ENCODE results near the gene HTRA3. TPM values are rescaled to one million over a fixed set of nuclear protein-coding genes. Genes with fewer than 3 reads are reported as not detected.

The HTRA3 gene
- total and polyA plus RNA-seq, 2 of the 8 experiments (the other 6 are each of a cell fraction or from before 2014, with no cell fraction given): 3.2 to 5.8 TPM

GRCh38 chr4:8274765-8275547 is 5.4 kb downstream of the HTRA3 start:
- no peak overlapping the region for H2BK15ac ChIP-seq (ENCODE audit: low read length)

More at GRCh38 chr4:8274765-8275547, 5.4 kb downstream of the HTRA3 start:
- Histone ChIP-seq H3K36me3 (ENCODE audit: control insufficient read depth in 2 of 4, insufficient read depth in 4 of 4, low read length in 3 of 4) (no peaks in the 10 kb centered on the region), H4K5ac (ENCODE audit: insufficient read length, low read depth, low read length) (no peak overlapping the region), H3K4ac (replicated peaks; ENCODE audit: insufficient read length, low read depth, low read length) (no peak overlapping the region), H3K14ac (ENCODE audit: insufficient read length) (no peak overlapping the region), H3K4me1 (replicated peaks in 1 of 4; ENCODE audit: control insufficient read depth in 3 of 4, insufficient read depth in 4 of 4, low read length in 3 of 4) (no peaks in the 10 kb centered on the region; a peak in 3 of 7 replicates), H3K4me3 (ENCODE audit: extremely low read depth in 1 of 4, insufficient read depth in 2 of 4, low read depth in 3 of 4, low read length in 4 of 4) (no peak overlapping the region), H3K27ac (ENCODE audit: low read depth, low read length) (no peak overlapping the region), H2AFZ (ENCODE audit: low read length) (no peak overlapping the region), H4K8ac (ENCODE audit: extremely low read depth, insufficient read depth, low read length) (no peak overlapping the region), H2BK120ac (replicated peaks; ENCODE audit: low read depth, low read length) (no peak overlapping the region), H3K9me3 (ENCODE audit: insufficient read depth in 2 of 2, low read depth in 1 of 2, low read length in 1 of 2) (no peaks in the 10 kb centered on the region), H3K9ac (replicated peaks in 1 of 4; ENCODE audit: extremely low read depth in 1 of 4, low read depth in 3 of 4, low read length in 3 of 4) (no peak overlapping the region), H3K79me2 (ENCODE audit: control insufficient read depth in 1 of 2, insufficient read depth in 2 of 2, low read length in 2 of 2) (no peaks in the 10 kb centered on the region), H2BK20ac (ENCODE audit: low read length) (no peak overlapping the region), H3K79me1 (ENCODE audit: low read depth, low read length) (no peaks in the 10 kb centered on the region), H3K56ac (replicated peaks; ENCODE audit: insufficient read length, low read depth, low read length) (no peak overlapping the region), H4K20me1 (replicated peaks in 1 of 2; ENCODE audit: control insufficient read depth in 1 of 2, insufficient read depth in 2 of 2, low read length in 2 of 2) (peaks cover 0 to 1% of the 10 kb centered on the region in 2 experiments), H3K18ac (ENCODE audit: extremely low read depth, low read length) (no peak overlapping the region), H3K27me3 (replicated peaks in 1 of 4; ENCODE audit: control insufficient read depth in 3 of 4, extremely low read depth in 1 of 4, insufficient read depth in 3 of 4, low read length in 3 of 4) (peaks cover 7 to 19% (median 15%) of the 10 kb centered on the region in 4 experiments; a peak in 6 of 7 replicates), H3K23me2 (ENCODE audit: low read depth, low read length) (peaks cover 2% of the 10 kb centered on the region; the same call in 1 of the 2 replicates), H2BK5ac (ENCODE audit: low read depth, low read length) (no peak overlapping the region), H3K4me2 (ENCODE audit: insufficient read depth in 1 of 2, low read depth in 2 of 2, low read length in 2 of 2) (no peak overlapping the region), H2AK5ac (ENCODE audit: low read depth, low read length) (no peak overlapping the region), H3K23ac (ENCODE audit: insufficient read length) (no peak overlapping the region), H2BK12ac (ENCODE audit: low read depth, low read length) (no peak overlapping the region), H4K91ac (replicated peaks; ENCODE audit: insufficient read length, low read length) (no peak overlapping the region)
- DNase-seq (ENCODE audit: low read depth in 1 of 2, low spot score in 2 of 2) (no peak), FAIRE-seq (no peak)
- 92% methylated on average over 18 of the region's 19 CpGs; no CpG with 5 or more reads in 1 of the 2 experiments for WGBS, 2 experiments (ENCODE audit: extremely low coverage in 1 of 2, insufficient coverage in 1 of 2, insufficient read length in 1 of 2, insufficient replicate concordance in 2 of 2, low coverage in 1 of 2, low lambda C conversion rate in 2 of 2, missing lambda C conversion rate in 1 of 2)
- TF ChIP-seq CEBPB (IDR thresholded peaks at IDR 0.05; ENCODE audit: low read depth, low read length): no peak
- no peak for TF ChIP-seq CTBP2 (IDR thresholded peaks at IDR 0.05; ENCODE audit: borderline replicate concordance, insufficient read depth, insufficient read length, low read length)
- TF ChIP-seq JUN (IDR thresholded peaks at IDR 0.05; ENCODE audit: low read depth, low read length): no peak
- TF ChIP-seq RBBP5 (IDR thresholded peaks at IDR 0.05; ENCODE audit: borderline replicate concordance, low read depth, low read length): no peak
- TF ChIP-seq GTF2F1 (IDR thresholded peaks at IDR 0.05; ENCODE audit: borderline replicate concordance, low read depth, low read length): no peak
- no peak for TF ChIP-seq KDM5A (IDR thresholded peaks at IDR 0.05; ENCODE audit: low read length)
- no peak for TF ChIP-seq TAF1 (IDR thresholded peaks at IDR 0.05; ENCODE audit: low read depth, low read length)
- TF ChIP-seq PHF8 (conservative IDR thresholded peaks at IDR 0.05; ENCODE audit: low read depth, low read length): no peak
- TF ChIP-seq SAP30 (IDR thresholded peaks at IDR 0.05; ENCODE audit: insufficient read depth, insufficient replicate concordance, low read length): no peak
- TF ChIP-seq RFX5 (IDR thresholded peaks at IDR 0.05; ENCODE audit: borderline replicate concordance, low read depth, low read length): no peak
- CTCF ChIA-PET (ENCODE audit: partially characterized antibody): interaction anchor here (0.9 to 4.3 kb wide), 8 partner anchors 9 to 229 kb away, joined by 3 to 25 read pairs (median 4); no protein-coding TSS in a partner anchor
- POLR2A ChIA-PET (ENCODE audit: partially characterized antibody): no interaction called here

Measured in H1 (cell line).